PC-9 (cell line): Measurements from ENCODE around the gene UBE2D1. TPM values are rescaled to one million over a fixed set of nuclear protein-coding genes. Genes with fewer than 3 reads are reported as not detected.

Source experiments
- BruUV-seq: library from RNA; stranded (reverse); fragments of 400-500 nt; replicated peaks from 2 replicates; lab custom pipeline; 2021; lab: Mats Ljungman, UMichigan
- CTCF ChIA-PET: fragments of 300-600 bp; sonication (Branson Sonifier 250); formaldehyde crosslinking; loops from one replicate; lab custom pipeline; 2022; ENCODE audit warnings: antibody characterized with exemption; lab: Charles Lee
- POLR2A ChIA-PET: fragments of 300-600 bp; sonication (Branson Sonifier 250); formaldehyde crosslinking; loops from one replicate; lab custom pipeline; 2022; ENCODE audit warnings: antibody characterized with exemption; ENCODE audit not compliant: unreplicated experiment; lab: Charles Lee
- DNase-seq, 2 experiments: peaks; one replicate each; pipeline versions ENCODE4 v3.0.0 to v3.0.0-alpha.2; 2015 to 2022; ENCODE audit warnings: mixed read lengths in 1 of 2
- H2AFZ ChIP-seq: fragments of 200-600 bp; sonication (generic); 2 replicates; pipeline ENCODE4 v1.8.1; 2017; ENCODE audit warnings: antibody characterized with exemption
- H3F3A ChIP-seq: fragments of 200-600 bp; sonication (generic); 2 replicates; pipeline ENCODE4 v1.8.1; 2017; ENCODE audit warnings: antibody characterized with exemption, mild to moderate bottlenecking, low read depth; ENCODE audit not compliant: insufficient read depth
- H3K27ac ChIP-seq: fragments of 200-600 bp; sonication (generic); 2 replicates; pipeline ENCODE4 v1.6.1; 2016; ENCODE audit warnings: mixed run types
- H3K27me3 ChIP-seq: fragments of 200-600 bp; sonication (generic); 2 replicates; pipeline ENCODE4 v1.6.1; 2016; ENCODE audit warnings: low read depth, mixed run types; ENCODE audit not compliant: insufficient read depth
- H3K36me3 ChIP-seq: fragments of 200-600 bp; sonication (generic); 2 replicates; pipeline ENCODE4 v1.6.1; 2016; ENCODE audit warnings: low read depth, mixed run types
- H3K4me1 ChIP-seq: fragments of 200-600 bp; sonication (generic); replicated peaks from 2 replicates; pipeline ENCODE4 v1.6.1; 2016; ENCODE audit warnings: mixed run types; ENCODE audit not compliant: insufficient read depth
- H3K4me2 ChIP-seq: fragments of 200-600 bp; sonication (generic); 2 replicates; pipeline ENCODE4 v1.6.1; 2017; ENCODE audit warnings: mixed run types
- H3K4me3 ChIP-seq: fragments of 200-600 bp; sonication (generic); 2 replicates; pipeline ENCODE4 v1.6.1; 2016; ENCODE audit warnings: mixed run types
- H3K79me2 ChIP-seq: fragments of 200-600 bp; sonication (generic); 2 replicates; pipeline ENCODE4 v1.6.1; 2017; ENCODE audit warnings: low read depth, mixed run types
- H3K9me2 ChIP-seq: fragments of 200-600 bp; sonication (generic); 2 replicates; pipeline ENCODE4 v1.8.1; 2017; ENCODE audit warnings: mild to moderate bottlenecking; ENCODE audit not compliant: insufficient read depth
- H3K9me3 ChIP-seq: fragments of 200-600 bp; sonication (generic); 2 replicates; pipeline ENCODE4 v1.8.1; 2016; ENCODE audit warnings: low read depth; ENCODE audit not compliant: insufficient read depth
- H4K20me1 ChIP-seq: fragments of 200-600 bp; sonication (generic); 2 replicates; pipeline ENCODE4 v1.8.1; 2017; ENCODE audit not compliant: insufficient read depth
- CTCF ChIP-seq: fragments of 200-600 bp; sonication (generic); conservative IDR thresholded peaks from 2 replicates; pipeline ENCODE4 v1.6.1; 2017; ENCODE audit warnings: mixed run types, antibody characterized with exemption, mild to moderate bottlenecking, moderate library complexity
- EZH2 ChIP-seq: fragments of 200-600 bp; sonication (generic); IDR thresholded peaks from 2 replicates; pipeline ENCODE4 v1.8.0; 2017; ENCODE audit warnings: antibody characterized with exemption, low read depth
- intact Hi-C: fragments of 100-400 bp; cut with micrococcal nuclease; formaldehyde crosslinking; loops from one replicate; pipeline ENCODE4 v1.10.0; 2022; ENCODE audit not compliant: unreplicated experiment
- total RNA-seq: library from RNA; stranded (reverse); gene quantifications from 2 replicates; pipeline ENCODE4 v1.2.3, GENCODE V29; 2021

UBE2D1 gene
- total RNA-seq, 1 experiment from 2014 or later, result 24.0 TPM

DNA sequence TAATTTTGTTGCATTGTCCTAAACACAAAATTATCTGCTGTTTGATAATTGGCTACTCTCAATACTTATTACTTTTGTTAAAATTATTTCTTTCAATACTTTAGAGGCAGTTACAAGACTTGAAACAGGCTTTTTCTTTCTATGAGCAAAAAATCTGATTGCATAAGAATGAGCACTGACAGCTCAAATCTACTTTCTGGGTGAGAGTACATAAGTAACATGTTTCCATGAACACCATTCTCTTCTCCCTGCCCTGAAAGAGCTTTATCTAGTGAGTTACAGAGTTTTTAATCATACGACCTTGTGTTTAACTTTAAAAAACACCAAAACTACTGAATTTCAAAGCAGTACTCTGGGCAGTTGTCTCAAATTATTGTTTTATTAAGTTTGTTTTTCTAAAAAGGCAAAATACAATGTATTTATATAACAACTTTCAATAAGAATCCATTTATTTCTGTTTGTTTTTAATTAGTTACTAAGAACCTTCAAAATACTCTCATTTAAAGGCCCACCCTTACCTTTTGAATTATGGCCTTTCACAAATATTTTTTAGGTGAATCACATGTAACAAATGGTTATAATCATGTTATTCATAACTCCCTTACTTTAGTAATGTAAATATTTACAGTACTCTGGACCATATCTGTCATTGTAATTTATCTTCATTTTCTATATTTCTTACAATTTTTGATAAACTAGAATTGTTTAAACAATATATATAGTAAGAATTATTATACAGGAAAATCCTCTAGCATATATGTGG is 27.4 kb downstream of the UBE2D1 start:
- Histone ChIP-seq H3K79me2 (0 out of 2 replicates have a peak, but pooled peaks cover 35% of the 10 kb centered on the region), H3K4me1 (peaks cover 31% of the 10 kb centered on the region), H3K36me3 (peaks cover 30% of the 10 kb centered on the region), H4K20me1 (peaks cover 10% of the 10 kb centered on the region; the same call in 1 of the 2 replicates), H3K4me3 (no peak overlapping the region), H3K9me3 (no peaks in the 10 kb centered on the region), H3K4me2 (no peak overlapping the region), H3K27me3 (no peaks in the 10 kb centered on the region), H3K9me2 (no peaks in the 10 kb centered on the region), H3K27ac (peak overlapping the region; percentile 15), H2AFZ (no peak overlapping the region), H3F3A (0 out of 2 replicates have a peak, but pooled peaks cover 10% of the 10 kb centered on the region)
- no TSS peak for BruUV-seq
- intact Hi-C loops, result no loop called here
- DNase-seq, result no peak
- TF ChIP-seq EZH2, result no peak
- ChIA-PET POLR2A (no interaction called here), CTCF (no interaction called here)

- intact Hi-C loops, result no loop called here
- CTCF ChIA-PET, result no interaction called here
Measured at GRCh38 chr10:58367069-58367468, 32.3 kb downstream of the UBE2D1 start.

GRCh38 chr10:58371473-58371872 is 36.7 kb downstream of the UBE2D1 start:
- DNase-seq, result no peak
- H3K4me2 ChIP-seq, result no peak overlapping the region
- ChIA-PET POLR2A (no interaction called here), CTCF (no interaction called here)
- H3F3A ChIP-seq, result 0 out of 2 replicates have a peak, but pooled peaks cover 4% of the 10 kb centered on the region
- TF ChIP-seq CTCF (no peak), EZH2 (no peak)
- no TSS peak for BruUV-seq
- H3K79me2 ChIP-seq, result no peaks in the 10 kb centered on the region
- no peaks in the 10 kb centered on the region for H3K27me3 ChIP-seq
- peaks cover 11% of the 10 kb centered on the region; the same call in 1 of the 2 replicates for H3K36me3 ChIP-seq
- intact Hi-C loops, result no loop called here
- no peak overlapping the region for H2AFZ ChIP-seq
- no peaks in the 10 kb centered on the region for H3K9me3 ChIP-seq
- no peak overlapping the region for H3K4me3 ChIP-seq
- H3K27ac ChIP-seq, result no peak overlapping the region
- H3K4me1 ChIP-seq, result no peaks in the 10 kb centered on the region
- no peaks in the 10 kb centered on the region for H4K20me1 ChIP-seq
- no peaks in the 10 kb centered on the region for H3K9me2 ChIP-seq

More at GRCh38 chr10:58367069-58367468, 32.3 kb downstream of the UBE2D1 start:
- H3K4me3 ChIP-seq, result no peak overlapping the region
- no peaks in the 10 kb centered on the region for H4K20me1 ChIP-seq
- no peaks in the 10 kb centered on the region for H3K9me2 ChIP-seq
- peaks cover 5% of the 10 kb centered on the region for H3K4me1 ChIP-seq
- H3K36me3 ChIP-seq, result peaks cover 24% of the 10 kb centered on the region
- no peaks in the 10 kb centered on the region for H3K27me3 ChIP-seq
- no peak overlapping the region for H3K27ac ChIP-seq
- no peak for DNase-seq
- no peak overlapping the region for H3K4me2 ChIP-seq
- 0 out of 2 replicates have a peak, but pooled peaks cover 4% of the 10 kb centered on the region for H3F3A ChIP-seq
- POLR2A ChIA-PET, result no interaction called here
- 0 out of 2 replicates have a peak, but pooled peaks cover 4% of the 10 kb centered on the region for H3K79me2 ChIP-seq
- no TSS peak for BruUV-seq
- TF ChIP-seq CTCF, result no peak
- no peak for TF ChIP-seq EZH2
- H3K9me3 ChIP-seq, result no peaks in the 10 kb centered on the region
- no peak overlapping the region for H2AFZ ChIP-seq
